Hematopoietic multipotent progenitor cell treated with erythropoietin and hydrocortisone succinate and interleukin-3 and kit ligand, for 17 days (in vitro differentiated cells): Measurements from ENCODE around the gene P2RX3.

Experiments
- DNase-seq: peaks from one replicate; pipeline ENCODE4 v3.0.0-alpha.2; 2015; ENCODE audit warnings: low spot score

The P2RX3 gene

GRCh38 chr11:57373146-57373545 lies 35.0 kb downstream of the P2RX3 start:
- no peak for DNase-seq

- no peak for DNase-seq
Measured at GRCh38 chr11:57374966-57375365, 36.8 kb downstream of the P2RX3 start.

- DNase-seq: no peak
Measured at GRCh38 chr11:57375490-57375889, 37.3 kb downstream of the P2RX3 start.

GRCh38 chr11:57376095-57377090 lies 38.2 kb downstream of the P2RX3 start:
- DNase-seq: no peak

GRCh38 chr11:57377107-57377506 lies 39.0 kb downstream of the P2RX3 start:
- DNase-seq: no peak

- no peak for DNase-seq
Measured at GRCh38 chr11:57378186-57378585, 40.0 kb downstream of the P2RX3 start.

- DNase-seq: no peak
Measured at GRCh38 chr11:57379732-57380131, 41.6 kb downstream of the P2RX3 start.

GRCh38 chr11:57380975-57381374 lies 42.8 kb downstream of the P2RX3 start, which contains the start of gene PRG3:
TSS of gene PRG3 (minus strand) at chr11:57381150. CDS start at chr11:57380708, 442 bp downstream.
- no peak for DNase-seq

- no peak for DNase-seq
Measured at GRCh38 chr11:57386178-57386940, 48.2 kb downstream of the P2RX3 start.

GRCh38 chr11:57387289-57388030 lies 49.3 kb downstream of the P2RX3 start:
- peak; percentile 31 for DNase-seq

- peak; percentile 22 for DNase-seq
Measured at GRCh38 chr11:57390535-57390934, 52.4 kb downstream of the P2RX3 start, which contains the start of gene PRG2. TSS of gene PRG2 (minus strand) at chr11:57390650. CDS start at chr11:57389944, 706 bp downstream.

GRCh38 chr11:57391111-57391510 lies 53.0 kb downstream of the P2RX3 start:
- no peak for DNase-seq

GRCh38 chr11:57391539-57391938 lies 53.4 kb downstream of the P2RX3 start:
- no peak for DNase-seq

GRCh38 chr11:57392066-57392762 lies 54.1 kb downstream of the P2RX3 start:
- peak; percentile 41 for DNase-seq

- no peak for DNase-seq
Measured at GRCh38 chr11:57392763-57393105, 54.6 kb downstream of the P2RX3 start.

GRCh38 chr11:57394203-57394965 lies 56.2 kb downstream of the P2RX3 start:
- no peak for DNase-seq

- DNase-seq: peak; percentile 65
Measured at GRCh38 chr11:57395905-57396623, 57.9 kb downstream of the P2RX3 start.

- DNase-seq: no peak
Measured at GRCh38 chr11:57396744-57397143, 58.6 kb downstream of the P2RX3 start.

GRCh38 chr11:57397394-57397990 lies 59.3 kb downstream of the P2RX3 start:
- no peak for DNase-seq

- DNase-seq: no peak
Measured at GRCh38 chr11:57399221-57399620, 61.1 kb downstream of the P2RX3 start.
